Measurements from ENCODE around the gene GRN.
"Not testable (repeated sequence)": the region's sequence is repeated elsewhere in the genome, so short reads cannot be mapped to it uniquely, and the experiment has no call there.

The GRN gene

GRCh38 chr17:44384823-44385286 is 39.8 kb downstream of the GRN start:
- DNase-seq = no peak

GRCh38 chr17:44385287-44386181 is 40.4 kb downstream of the GRN start:
- peak; percentile 32 for DNase-seq

GRCh38 chr17:44386182-44386525 is 41.1 kb downstream of the GRN start:
- DNase-seq = no peak

GRCh38 chr17:44387804-44388203 is 42.7 kb downstream of the GRN start:
- DNase-seq = no peak

GRCh38 chr17:44389281-44389680 is 44.2 kb downstream of the GRN start, which contains the start of gene ITGA2B:
ITGA2B (minus strand) TSS chr17:44389649; CDS start chr17:44389473, 176 bp downstream.
- DNase-seq = no peak

GRCh38 chr17:44389723-44390202 is 44.7 kb downstream of the GRN start:
- no peak for DNase-seq

GRCh38 chr17:44390250-44390870 is 45.3 kb downstream of the GRN start:
- no peak for DNase-seq

- DNase-seq = not testable (repeated sequence)
These were observed 49.0 kb downstream of the GRN start for GRCh38 chr17:44394112-44394511.

GRCh38 chr17:44394833-44395232 is 49.7 kb downstream of the GRN start:
- DNase-seq = no peak

GRCh38 chr17:44396946-44397345 is 51.8 kb downstream of the GRN start:
- no peak for DNase-seq

GRCh38 chr17:44397479-44398440 is 52.7 kb downstream of the GRN start:
- DNase-seq = no peak

- DNase-seq = no peak
These were observed 53.9 kb downstream of the GRN start for GRCh38 chr17:44398692-44399691.

GRCh38 chr17:44400226-44400847 is 55.2 kb downstream of the GRN start:
- DNase-seq = no peak

Measured in SHP77 treated with DMSO at 0.1 percent for 48 hours (cell line).